ENCODE results near the gene THAP11. TPM values are rescaled to one million over a fixed set of nuclear protein-coding genes. Genes with fewer than 3 reads are reported as not detected.

The THAP11 gene
- 32.3 and 34.8 TPM in 2 replicates for polyA plus RNA-seq (2012; rRNA removed)
- polyA plus RNA-seq (2012; cell fraction: cytosol; rRNA removed) = 22.3 and 29.9 TPM in 2 replicates
- polyA plus RNA-seq (2012; cell fraction: nucleus; rRNA removed) = 12.6 and 14.7 TPM in 2 replicates

- under 1% methylated on average over 30 of the region's 83 CpGs for WGBS (ENCODE audit: low lambda C conversion rate)
- H3K4me3 ChIP-seq (ENCODE audit: low read depth in 2 of 2, low read length in 1 of 2) = peak within 1 kb of the TSS; percentile 77 to 97
- H3K9me2 ChIP-seq = no peaks in the 10 kb centered on the region
- peaks cover 0 to 5% of the 10 kb centered on the region in 2 experiments for H3K36me3 ChIP-seq (replicated peaks in 1 of 2; ENCODE audit: control insufficient read depth in 1 of 2, insufficient read depth in 2 of 2, low read length in 1 of 2)
- ChIA-PET CTCF (interaction anchor here (1.0 to 6.3 kb wide), 9 partner anchors 9 to 321 kb away, joined by 3 to 66 read pairs (median 5); partner anchors contain the start of genes CTRL, RANBP10 and TSNAXIP1), POLR2A (interaction anchor here (0.6 kb wide), 1 partner anchor 1246 kb away, joined by 3 read pairs; no protein-coding TSS in a partner anchor)
- H2AFZ ChIP-seq (ENCODE audit: low read depth) = peak within 1 kb of the TSS; percentile 97
- peaks cover 26 to 36% of the 10 kb centered on the region in 2 experiments for H3K4me1 ChIP-seq (ENCODE audit: control insufficient read depth in 1 of 2, insufficient read depth in 2 of 2, low read depth in 1 of 2, low read length in 1 of 2)
- peak; percentile 94 for DNase-seq
- H3F3A ChIP-seq (replicated peaks; ENCODE audit: insufficient read depth) = peaks cover 28% of the 10 kb centered on the region
- peak within 1 kb of the TSS; percentile 91 for H3K4me2 ChIP-seq
- H3K9ac ChIP-seq = peak within 1 kb of the TSS; percentile 93
- no peaks in the 10 kb centered on the region; the same call in 1 of the 2 replicates for H4K20me1 ChIP-seq (ENCODE audit: insufficient read depth)
- H3K27me3 ChIP-seq (ENCODE audit: insufficient read depth) = no peaks in the 10 kb centered on the region
- H3K9me3 ChIP-seq = no peaks in the 10 kb centered on the region
- peaks cover 37% of the 10 kb centered on the region for H3K79me2 ChIP-seq (ENCODE audit: insufficient read depth)
- H3K27ac ChIP-seq (ENCODE audit: low read depth in 2 of 2, low read length in 1 of 2) = peak within 1 kb of the TSS; percentile 98 to 99
- TF ChIP-seq POLR2AphosphoS5 (IDR thresholded peaks at IDR 0.05; ENCODE audit: low read depth, low read length) (no peak), FOXJ3 (CRISPR knock-in tag; IDR thresholded peaks at IDR 0.05) (no peak), NFIC (IDR thresholded peaks at IDR 0.05; ENCODE audit: borderline replicate concordance) (no peak), TAF1 (IDR thresholded peaks at IDR 0.05; ENCODE audit: borderline replicate concordance, low read depth, low read length) (peak; percentile 17; the same call in 1 of the 2 replicates), GATA2 (CRISPR knock-in tag; IDR thresholded peaks at IDR 0.05) (no peak), MAX (IDR thresholded peaks at IDR 0.05; ENCODE audit: low read depth) (peak; percentile 64; the same call in 1 of the 2 replicates), CHD2 (IDR thresholded peaks at IDR 0.05; ENCODE audit: low read length, partially characterized antibody) (peak; percentile 85), NRF1 (IDR thresholded peaks at IDR 0.05; ENCODE audit: low read depth, low read length) (peak; percentile 90), YY1 (IDR thresholded peaks at IDR 0.05; ENCODE audit: low read depth) (no peak), PBX3 (IDR thresholded peaks at IDR 0.05) (no peak), TCF12 (IDR thresholded peaks at IDR 0.05) (no peak), FOXM1 (IDR thresholded peaks at IDR 0.05; ENCODE audit: low read depth) (no peak), RXRA (IDR thresholded peaks at IDR 0.05; ENCODE audit: borderline replicate concordance, low read depth) (no peak), GABPA (IDR thresholded peaks at IDR 0.05; ENCODE audit: low read depth) (peak; percentile 82), SIN3A (IDR thresholded peaks at IDR 0.05; ENCODE audit: borderline replicate concordance, low read depth, low read length) (no peak; the same call in 1 of the 2 replicates), RAD21 (IDR thresholded peaks at IDR 0.05; ENCODE audit: low read length) (peak; percentile 23), TEAD4 (IDR thresholded peaks at IDR 0.05; ENCODE audit: borderline replicate concordance, insufficient read depth) (no peak), IRF3 (IDR thresholded peaks at IDR 0.05; ENCODE audit: low read depth, low read length) (no peak), USF2 (IDR thresholded peaks at IDR 0.05; ENCODE audit: borderline replicate concordance, low read depth, low read length) (no peak; the same call in 1 of the 2 replicates), REST (IDR thresholded peaks at IDR 0.05; ENCODE audit: low read depth, low read length) (no peak), MXI1 (IDR thresholded peaks at IDR 0.05; ENCODE audit: low read depth, low read length) (peak; percentile 17; the same call in 1 of the 2 replicates), JUND (IDR thresholded peaks at IDR 0.05) (no peak), CTCF (IDR thresholded peaks at IDR 0.05) (peak; percentile 64), EZH2phosphoT487 (IDR thresholded peaks at IDR 0.05; ENCODE audit: borderline replicate concordance, low read depth) (no peak)
Measured at GRCh38 chr16:67841816-67842508, at the start of gene THAP11. THAP11 (plus strand) TSS chr16:67842320; CDS start chr16:67842555, 235 bp downstream.
